ENCODE results near the gene STIM2.

STIM2 gene

GRCh38 chr4:27040356-27040755 is 179.7 kb downstream of the STIM2 start:
- DNase-seq (ENCODE audit: low spot score), result no peak

- DNase-seq (ENCODE audit: low spot score), result no peak
Measured at GRCh38 chr4:27042411-27042810, 181.8 kb downstream of the STIM2 start.

GRCh38 chr4:27043200-27043599 is 182.6 kb downstream of the STIM2 start:
- no peak for DNase-seq (ENCODE audit: low spot score)

- no peak for DNase-seq (ENCODE audit: low spot score)
Measured at GRCh38 chr4:27046851-27047250, 186.2 kb downstream of the STIM2 start.

- peak; percentile 47 for DNase-seq (ENCODE audit: low spot score)
Measured at GRCh38 chr4:27048429-27049238, 188.0 kb downstream of the STIM2 start.

GRCh38 chr4:27049239-27049829 is 188.7 kb downstream of the STIM2 start:
- DNase-seq (ENCODE audit: low spot score), result no peak

- no peak for DNase-seq (ENCODE audit: low spot score)
Measured at GRCh38 chr4:27050731-27051130, 190.1 kb downstream of the STIM2 start.

- no peak for DNase-seq (ENCODE audit: low spot score)
Measured at GRCh38 chr4:27055221-27055760, 194.7 kb downstream of the STIM2 start.

GRCh38 chr4:27056281-27056680 is 195.6 kb downstream of the STIM2 start:
- DNase-seq (ENCODE audit: low spot score), result no peak

GRCh38 chr4:27057053-27057452 is 196.4 kb downstream of the STIM2 start:
- no peak for DNase-seq (ENCODE audit: low spot score)

- no peak for DNase-seq (ENCODE audit: low spot score)
Measured at GRCh38 chr4:27057662-27058061, 197.0 kb downstream of the STIM2 start.

GRCh38 chr4:27058819-27059406 is 198.3 kb downstream of the STIM2 start:
- no peak for DNase-seq (ENCODE audit: low spot score)

GRCh38 chr4:27059446-27059845 is 198.8 kb downstream of the STIM2 start:
- DNase-seq (ENCODE audit: low spot score), result no peak

GRCh38 chr4:27062256-27062655 is 201.6 kb downstream of the STIM2 start:
- DNase-seq (ENCODE audit: low spot score), result no peak

- no peak for DNase-seq (ENCODE audit: low spot score)
Measured at GRCh38 chr4:27066591-27066990, 205.9 kb downstream of the STIM2 start.

GRCh38 chr4:27068151-27068867 is 207.7 kb downstream of the STIM2 start:
- DNase-seq (ENCODE audit: low spot score), result no peak
